Osteoblast (primary cell): Measurements from ENCODE around the gene PTGR3. TPM values are rescaled to one million over a fixed set of nuclear protein-coding genes. Genes with fewer than 3 reads are reported as not detected.

Source experiments
- DNase-seq: peaks from one replicate; pipeline ENCODE4 v3.0.0; 2011; ENCODE audit warnings: low spot score, mixed read lengths; ENCODE audit not compliant: insufficient read length; ENCODE audit errors: missing footprints
- H2AFZ ChIP-seq: 2 replicates; pipeline ENCODE4 v1.6.0; 2011; ENCODE audit warnings: mild to moderate bottlenecking, low read length
- H3K27ac ChIP-seq: 2 replicates; pipeline ENCODE4 v1.5.1; 2011; ENCODE audit warnings: mild to moderate bottlenecking, low read depth, low read length, moderate library complexity
- H3K27me3 ChIP-seq: 2 replicates; pipeline ENCODE4 v1.6.0; 2012; ENCODE audit warnings: mild to moderate bottlenecking, control low read depth, inconsistent platforms, low read length, moderate library complexity; ENCODE audit not compliant: insufficient read depth
- H3K36me3 ChIP-seq: 2 replicates; pipeline ENCODE4 v1.5.1; 2011; ENCODE audit warnings: mild to moderate bottlenecking, low read length, control low read depth, moderate library complexity; ENCODE audit not compliant: insufficient read depth
- H3K4me1 ChIP-seq: 2 replicates; pipeline ENCODE4 v1.5.1; 2011; ENCODE audit warnings: mild to moderate bottlenecking, low read length, control low read depth, moderate library complexity; ENCODE audit not compliant: insufficient read depth
- H3K4me2 ChIP-seq: 2 replicates; pipeline ENCODE4 v1.6.0; 2011; ENCODE audit warnings: mild to moderate bottlenecking, low read length; ENCODE audit not compliant: insufficient read depth
- H3K4me3 ChIP-seq: fragments of 200-600 bp; sonication (generic); 3 replicates; pipeline ENCODE4 v1.5.1; 2012; ENCODE audit warnings: mild to moderate bottlenecking, low read length, inconsistent platforms; ENCODE audit not compliant: insufficient read depth
- H3K79me2 ChIP-seq: 2 replicates; pipeline ENCODE4 v1.6.0; 2012; ENCODE audit warnings: mild to moderate bottlenecking, low read length, control low read depth, inconsistent platforms; ENCODE audit not compliant: insufficient read depth
- H3K9me3 ChIP-seq: 2 replicates; pipeline ENCODE4 v1.5.1; 2011; ENCODE audit warnings: low read depth, low read length, control low read depth
- H4K20me1 ChIP-seq: 2 replicates; pipeline ENCODE4 v1.6.0; 2012; ENCODE audit warnings: mild to moderate bottlenecking, low read length, control low read depth; ENCODE audit not compliant: insufficient read depth
- total RNA-seq: library from RNA; depleted of rRNA; stranded (reverse); fragments of >200 nt; gene quantifications from 2 replicates; pipeline ENCODE4 v1.2.3, GENCODE V29; 2012
- TF ChIP-seq, protein P1 (sequence below): IDR thresholded peaks from 2 replicates; pipeline ENCODE4 v1.5.1; 2011; ENCODE audit warnings: mild to moderate bottlenecking, low read depth, low read length, moderate library complexity; ENCODE audit errors: extremely low read depth

PTGR3 gene
- total RNA-seq, 1 donor = 8.3 TPM

DNA sequence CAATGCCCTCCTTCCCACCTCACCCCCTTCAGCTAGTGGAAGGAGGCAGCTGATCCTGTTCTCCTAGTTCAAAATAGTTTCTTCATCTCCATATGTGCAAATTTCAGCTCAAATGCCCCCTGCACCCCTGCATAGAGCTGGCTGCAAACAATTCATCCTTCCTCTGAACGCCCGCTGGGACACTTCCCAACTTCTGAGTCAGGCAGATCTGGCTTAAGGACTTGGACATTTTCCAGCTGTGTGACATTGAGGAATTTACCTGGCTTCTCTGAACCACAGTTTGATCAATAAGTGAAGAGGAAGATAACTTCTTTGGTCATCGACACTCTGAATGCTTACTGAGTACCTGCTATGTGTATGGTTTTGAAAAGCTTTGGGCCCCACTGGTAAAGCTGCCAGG is 23.5 kb downstream of the PTGR3 start:
- Histone ChIP-seq H3K4me2 (no peak overlapping the region), H3K36me3 (no peaks in the 10 kb centered on the region), H4K20me1 (no peaks in the 10 kb centered on the region), H3K9me3 (no peaks in the 10 kb centered on the region), H3K79me2 (no peaks in the 10 kb centered on the region), H3K4me3 (no peak overlapping the region), H3K27me3 (no peaks in the 10 kb centered on the region), H2AFZ (no peak overlapping the region), H3K27ac (no peak overlapping the region), H3K4me1 (no peaks in the 10 kb centered on the region)
- DNase-seq = no peak
- TF ChIP-seq, protein P1, sequence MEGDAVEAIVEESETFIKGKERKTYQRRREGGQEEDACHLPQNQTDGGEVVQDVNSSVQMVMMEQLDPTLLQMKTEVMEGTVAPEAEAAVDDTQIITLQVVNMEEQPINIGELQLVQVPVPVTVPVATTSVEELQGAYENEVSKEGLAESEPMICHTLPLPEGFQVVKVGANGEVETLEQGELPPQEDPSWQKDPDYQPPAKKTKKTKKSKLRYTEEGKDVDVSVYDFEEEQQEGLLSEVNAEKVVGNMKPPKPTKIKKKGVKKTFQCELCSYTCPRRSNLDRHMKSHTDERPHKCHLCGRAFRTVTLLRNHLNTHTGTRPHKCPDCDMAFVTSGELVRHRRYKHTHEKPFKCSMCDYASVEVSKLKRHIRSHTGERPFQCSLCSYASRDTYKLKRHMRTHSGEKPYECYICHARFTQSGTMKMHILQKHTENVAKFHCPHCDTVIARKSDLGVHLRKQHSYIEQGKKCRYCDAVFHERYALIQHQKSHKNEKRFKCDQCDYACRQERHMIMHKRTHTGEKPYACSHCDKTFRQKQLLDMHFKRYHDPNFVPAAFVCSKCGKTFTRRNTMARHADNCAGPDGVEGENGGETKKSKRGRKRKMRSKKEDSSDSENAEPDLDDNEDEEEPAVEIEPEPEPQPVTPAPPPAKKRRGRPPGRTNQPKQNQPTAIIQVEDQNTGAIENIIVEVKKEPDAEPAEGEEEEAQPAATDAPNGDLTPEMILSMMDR = no peak

DNA sequence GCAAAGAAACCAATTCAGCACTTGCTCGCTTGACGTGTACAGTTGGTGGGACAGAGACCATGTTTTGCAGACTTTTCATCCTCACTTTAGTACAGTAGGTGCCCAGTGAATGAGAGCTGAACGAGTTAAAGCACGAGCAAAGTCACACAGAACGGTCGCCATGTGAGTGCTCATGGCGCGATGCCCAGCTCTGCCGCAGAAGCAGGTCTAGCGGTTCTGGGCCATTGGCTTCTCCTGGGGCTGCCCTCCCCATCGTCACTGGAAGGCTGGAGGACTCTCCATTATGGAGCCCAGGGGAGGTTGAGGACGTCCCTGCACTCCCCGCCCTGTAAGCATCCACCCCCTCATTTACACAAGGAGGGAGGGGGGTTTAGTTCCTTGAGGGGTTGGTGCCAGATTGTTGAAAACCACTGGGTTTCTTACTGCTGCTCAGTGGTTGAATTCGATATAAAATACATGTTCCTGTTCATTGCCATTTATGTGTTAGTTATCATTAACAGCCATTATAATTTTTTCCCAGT is 24.9 kb downstream of the PTGR3 start:
- H3K27me3 ChIP-seq = no peaks in the 10 kb centered on the region
- no peaks in the 10 kb centered on the region for H3K79me2 ChIP-seq
- H3K36me3 ChIP-seq = no peaks in the 10 kb centered on the region
- no peaks in the 10 kb centered on the region for H3K4me1 ChIP-seq
- no peak for DNase-seq
- no peaks in the 10 kb centered on the region for H4K20me1 ChIP-seq
- H3K4me3 ChIP-seq = no peak overlapping the region
- no peak overlapping the region for H3K27ac ChIP-seq
- H3K9me3 ChIP-seq = no peaks in the 10 kb centered on the region
- TF ChIP-seq, protein P1 = no peak
- H3K4me2 ChIP-seq = no peak overlapping the region
- no peak overlapping the region for H2AFZ ChIP-seq

DNA sequence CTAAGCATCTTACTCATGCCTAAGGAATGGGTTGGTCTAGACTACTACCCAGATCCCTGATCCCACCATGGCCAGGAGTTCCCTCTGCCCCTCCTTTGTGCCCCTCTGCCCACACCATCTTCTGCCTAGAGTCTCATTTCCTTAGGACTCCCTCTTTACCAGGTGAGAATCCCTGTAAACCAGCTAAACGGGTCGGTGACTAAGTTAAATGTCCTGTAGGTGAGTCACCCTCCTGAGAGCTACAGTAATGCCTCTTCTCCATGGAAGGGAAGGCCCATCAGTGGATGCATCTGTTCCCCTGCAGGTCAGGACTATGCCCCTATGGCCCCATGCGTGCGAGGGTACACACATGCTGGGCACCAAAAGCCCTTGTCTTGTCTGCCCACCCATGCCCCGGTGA is 25.4 kb downstream of the PTGR3 start:
- Histone ChIP-seq H3K27ac (no peak overlapping the region), H3K27me3 (no peaks in the 10 kb centered on the region), H3K36me3 (no peaks in the 10 kb centered on the region), H3K9me3 (no peaks in the 10 kb centered on the region), H3K4me2 (no peak overlapping the region), H4K20me1 (no peaks in the 10 kb centered on the region), H3K79me2 (no peaks in the 10 kb centered on the region), H2AFZ (no peak overlapping the region), H3K4me1 (no peaks in the 10 kb centered on the region), H3K4me3 (no peak overlapping the region)
- DNase-seq = no peak
- TF ChIP-seq, protein P1 = no peak

GRCh38 chr18:75179819-75180600 is 28.9 kb downstream of the PTGR3 start:
- Histone ChIP-seq H3K4me3 (no peak overlapping the region), H3K27me3 (no peaks in the 10 kb centered on the region), H2AFZ (no peak overlapping the region), H3K79me2 (no peaks in the 10 kb centered on the region), H3K27ac (no peak overlapping the region), H3K9me3 (no peaks in the 10 kb centered on the region), H4K20me1 (no peaks in the 10 kb centered on the region), H3K4me2 (no peak overlapping the region), H3K4me1 (no peaks in the 10 kb centered on the region), H3K36me3 (no peaks in the 10 kb centered on the region)
- TF ChIP-seq, protein P1 = no peak
- no peak for DNase-seq
